AG04449 (cell line): Measurements from ENCODE around the gene ANO8.
A peak's percentile ranks its signal among the peaks of the same experiment; 100 is the strongest.

ENCODE experiments used
- CTCF ChIA-PET: fragments of 350-600 bp; formaldehyde crosslinking; extraction: SDS; loops from one replicate; lab custom pipeline; 2021; ENCODE audit warnings: antibody characterized with exemption; lab: Yijun Ruan, JAX
- POLR2A ChIA-PET: fragments of 400-600, 350-600 bp; formaldehyde crosslinking; extraction: SDS; loops from one replicate; lab custom pipeline; 2020; ENCODE audit warnings: antibody characterized with exemption, inconsistent platforms; lab: Yijun Ruan, JAX
- DNase-seq: peaks from one replicate; pipeline ENCODE4 v3.0.0-alpha.2; 2010; ENCODE audit warnings: low read depth, low spot score
- H3K4me3 ChIP-seq: 2 replicates; pipeline ENCODE4 v1.5.1; 2011; ENCODE audit warnings: low read depth, mild to moderate bottlenecking, control low read depth, low read length
- CTCF ChIP-seq: IDR thresholded peaks from one replicate; pipeline ENCODE4 v1.5.1; 2011; ENCODE audit warnings: mild to moderate bottlenecking, moderate library complexity, low read length, control low read depth, inconsistent platforms; ENCODE audit not compliant: insufficient read depth; ENCODE audit errors: missing control alignments

The ANO8 gene

DNA sequence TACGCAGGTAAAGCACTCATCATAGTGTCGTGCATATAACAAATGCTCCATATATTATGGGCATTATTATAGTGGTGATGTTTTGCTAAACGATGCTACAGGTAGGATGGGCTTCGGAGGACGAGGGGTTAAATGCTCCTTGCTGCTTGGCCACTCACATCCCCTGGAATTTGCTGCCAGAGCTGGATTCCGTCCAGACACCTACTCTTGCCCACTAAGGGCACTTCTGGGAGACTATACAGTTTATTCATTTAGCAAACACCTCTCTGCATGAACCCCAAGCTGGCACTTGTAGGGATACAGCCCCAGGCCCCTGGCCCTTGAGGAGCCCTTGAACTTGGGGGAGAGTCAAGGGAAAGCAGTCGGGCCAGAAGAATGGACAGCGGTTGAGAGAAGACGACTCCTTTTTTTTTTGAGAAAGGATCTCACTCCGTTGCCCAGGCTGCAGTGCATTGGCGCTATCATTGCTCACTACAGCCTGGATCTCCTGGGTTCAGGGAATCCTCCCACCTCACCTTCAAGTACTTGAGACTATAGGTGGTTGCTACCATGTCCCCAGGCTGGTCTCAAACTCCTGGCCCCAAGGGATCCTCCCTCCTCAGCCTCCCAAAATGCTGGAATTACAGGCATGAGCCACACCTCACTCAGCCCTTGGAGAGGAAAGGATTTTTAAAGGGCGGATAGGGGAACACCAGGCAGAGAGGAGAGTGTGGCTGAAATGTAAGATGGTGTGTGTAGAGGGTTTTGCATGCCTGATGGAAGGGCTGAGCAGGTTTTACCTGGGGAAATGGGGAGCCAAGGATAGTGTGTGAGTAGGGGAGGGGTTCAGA lies 30.1 kb downstream of the ANO8 start:
- peak overlapping the region; percentile 75 for H3K4me3 ChIP-seq
- TF ChIP-seq CTCF = no peak
- CTCF ChIA-PET = interaction anchor here (0.5 to 5.7 kb wide), 16 partner anchors 7 to 554 kb away, joined by 3 to 69 read pairs (median 4); partner anchors contain the start of genes ANKLE1, ANO8 and USHBP1
- no peak for DNase-seq
- POLR2A ChIA-PET = interaction anchor here (0.6 kb wide), 1 partner anchor 77 kb away, joined by 3 read pairs; no protein-coding TSS in a partner anchor

GRCh38 chr19:17303940-17304267 lies 30.8 kb downstream of the ANO8 start:
- CTCF ChIA-PET = interaction anchor here (0.8 to 5.7 kb wide), 7 partner anchors 9 to 214 kb away, joined by 3 to 69 read pairs (median 4); partner anchors contain the start of gene USHBP1
- no peak overlapping the region for H3K4me3 ChIP-seq
- TF ChIP-seq CTCF = no peak
- DNase-seq = no peak
- POLR2A ChIA-PET = interaction anchor here (1.2 kb wide), 1 partner anchor 13 kb away, joined by 3 read pairs; no protein-coding TSS in a partner anchor

DNA sequence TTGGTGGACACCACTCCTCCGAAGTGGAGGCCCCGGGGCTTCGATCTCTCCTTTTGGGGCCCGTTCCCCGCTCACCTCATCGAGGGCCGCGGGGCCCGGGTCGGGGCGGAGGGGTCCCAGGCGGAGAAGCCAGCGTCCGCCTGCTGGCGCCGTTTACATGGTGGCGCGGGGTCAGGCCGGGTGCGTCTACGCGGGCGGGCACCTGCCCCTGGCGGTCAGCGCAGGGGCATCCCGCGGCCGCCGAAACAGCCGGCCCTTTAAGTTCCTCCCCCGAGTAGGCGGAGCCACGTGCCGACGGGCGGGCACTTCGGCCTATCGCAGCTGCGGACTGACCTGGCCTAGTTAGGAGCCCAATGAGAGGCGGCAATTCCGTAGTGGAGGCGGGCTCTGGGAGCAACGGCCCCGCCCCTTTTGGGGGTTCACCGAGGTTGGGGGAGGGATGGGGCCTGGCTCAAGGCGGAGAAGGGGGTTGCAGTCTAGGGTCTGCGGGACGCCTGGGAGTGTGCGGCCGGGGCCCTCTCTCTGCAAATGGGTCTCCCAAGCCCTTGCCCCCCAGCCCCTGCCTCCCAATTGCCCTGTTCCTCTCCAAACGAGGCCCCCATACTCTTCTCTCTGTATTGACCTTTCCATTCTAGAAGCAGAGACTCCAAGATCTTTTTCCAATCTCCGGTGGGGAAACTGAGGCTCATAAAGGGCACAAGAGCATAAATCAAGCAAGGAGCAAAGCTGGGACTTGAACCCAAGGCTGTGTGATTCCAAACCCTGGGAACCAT lies 31.3 kb downstream of the ANO8 start, which contains the start of gene ABHD8:
Gene ABHD8, minus strand, starts transcription at position 259 of the 773 bp plus-strand sequence. CDS start 1,809 bp downstream, outside the sequence.
- ChIA-PET CTCF (interaction anchor here (0.8 to 5.7 kb wide), 8 partner anchors 10 to 213 kb away, joined by 3 to 69 read pairs (median 4); partner anchors contain the start of gene USHBP1), POLR2A (interaction anchor here (0.9 to 1.2 kb wide), 2 partner anchors 14 to 22 kb away, joined by 3 read pairs; partner anchors contain the start of gene ANKLE1)
- H3K4me3 ChIP-seq = peak within 1 kb of the TSS; percentile 76
- peak; percentile 57 for DNase-seq
- TF ChIP-seq CTCF = peak; percentile 63

GRCh38 chr19:17302391-17303166 lies 32.1 kb downstream of the ANO8 start:
- H3K4me3 ChIP-seq = peak overlapping the region; percentile 76
- CTCF ChIA-PET = interaction anchor here (1.2 to 5.7 kb wide), 4 partner anchors 10 to 163 kb away, joined by 4 to 69 read pairs (median 6); no protein-coding TSS in a partner anchor
- no peak for DNase-seq
- no peak for TF ChIP-seq CTCF
- POLR2A ChIA-PET = interaction anchor here (0.9 to 1.2 kb wide), 2 partner anchors 15 to 21 kb away, joined by 3 read pairs; partner anchors contain the start of gene ANKLE1

GRCh38 chr19:17300992-17301619 lies 33.5 kb downstream of the ANO8 start:
- POLR2A ChIA-PET = no interaction called here
- no peak for TF ChIP-seq CTCF
- no peak overlapping the region for H3K4me3 ChIP-seq

More at GRCh38 chr19:17300992-17301619, 33.5 kb downstream of the ANO8 start:
- DNase-seq = no peak
- CTCF ChIA-PET = interaction anchor here (0.7 to 5.7 kb wide), 3 partner anchors 8 to 12 kb away, joined by 3 to 69 read pairs (median 5); no protein-coding TSS in a partner anchor
